BE2C (cell line): ENCODE data around the gene ZCCHC14.

ENCODE experiments used
- DNase-seq: peaks from one replicate; pipeline ENCODE4 v3.0.0-alpha.2; 2020
- H3K27me3 ChIP-seq: fragments of 250-450 bp; sonication (Bioruptor Pico); 2 replicates; pipeline ENCODE4 v1.5.1; 2020; ENCODE audit warnings: mild to moderate bottlenecking
- H3K36me3 ChIP-seq: fragments of 250-450 bp; sonication (Bioruptor Pico); 2 replicates; pipeline ENCODE4 v1.5.1; 2020; ENCODE audit warnings: mild to moderate bottlenecking
- H3K4me1 ChIP-seq: fragments of 250-450 bp; sonication (Bioruptor Pico); 2 replicates; pipeline ENCODE4 v1.5.1; 2020
- H3K4me3 ChIP-seq: 2 replicates; pipeline ENCODE4 v1.5.1; 2011; ENCODE audit warnings: low read depth, low read length
- H3K9me3 ChIP-seq: fragments of 250-450 bp; sonication (Bioruptor Pico); 2 replicates; pipeline ENCODE4 v1.5.1; 2020
- TF ChIP-seq, protein P1 (sequence below): IDR thresholded peaks from 2 replicates; pipeline ENCODE4 v1.5.1; 2012; ENCODE audit warnings: mild to moderate bottlenecking, low read depth, low read length

The ZCCHC14 gene

DNA sequence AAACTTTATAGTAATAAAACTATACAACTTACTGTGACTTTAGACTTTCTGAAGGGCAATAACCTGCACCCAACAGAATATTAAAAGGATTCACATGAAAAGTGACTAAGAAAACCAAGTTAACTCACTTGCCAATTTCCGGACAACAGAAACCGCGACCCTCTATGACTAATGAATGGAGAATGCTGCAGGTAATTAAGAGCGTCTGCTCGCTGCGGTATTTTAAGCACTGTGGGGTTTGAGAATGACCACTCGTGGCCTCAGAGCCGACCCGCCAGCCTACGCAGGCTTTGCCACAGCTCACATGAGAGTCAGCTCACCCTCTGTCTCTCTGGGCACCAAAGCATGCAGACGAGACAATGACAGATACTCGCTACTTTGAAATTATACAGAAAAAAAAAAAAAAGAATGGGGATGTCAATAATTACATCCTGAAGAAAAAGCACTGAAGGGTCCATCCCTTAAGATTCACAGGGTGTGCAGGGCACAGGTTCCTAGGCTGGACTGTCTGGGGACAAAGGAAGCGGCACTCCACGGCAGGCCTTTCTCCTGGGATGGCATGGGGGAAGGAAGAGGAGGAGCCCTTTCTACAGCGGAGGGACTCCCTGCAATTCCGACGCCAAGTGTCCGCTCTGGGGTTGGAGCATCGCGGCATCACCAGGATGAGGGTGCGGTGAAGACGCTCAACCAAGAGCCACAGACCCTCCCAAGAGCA lies 35.0 kb downstream of the ZCCHC14 start:
- H3K9me3 ChIP-seq, result no peaks in the 10 kb centered on the region
- H3K36me3 ChIP-seq, result peaks cover 53% of the 10 kb centered on the region
- DNase-seq, result no peak
- TF ChIP-seq, protein P1, sequence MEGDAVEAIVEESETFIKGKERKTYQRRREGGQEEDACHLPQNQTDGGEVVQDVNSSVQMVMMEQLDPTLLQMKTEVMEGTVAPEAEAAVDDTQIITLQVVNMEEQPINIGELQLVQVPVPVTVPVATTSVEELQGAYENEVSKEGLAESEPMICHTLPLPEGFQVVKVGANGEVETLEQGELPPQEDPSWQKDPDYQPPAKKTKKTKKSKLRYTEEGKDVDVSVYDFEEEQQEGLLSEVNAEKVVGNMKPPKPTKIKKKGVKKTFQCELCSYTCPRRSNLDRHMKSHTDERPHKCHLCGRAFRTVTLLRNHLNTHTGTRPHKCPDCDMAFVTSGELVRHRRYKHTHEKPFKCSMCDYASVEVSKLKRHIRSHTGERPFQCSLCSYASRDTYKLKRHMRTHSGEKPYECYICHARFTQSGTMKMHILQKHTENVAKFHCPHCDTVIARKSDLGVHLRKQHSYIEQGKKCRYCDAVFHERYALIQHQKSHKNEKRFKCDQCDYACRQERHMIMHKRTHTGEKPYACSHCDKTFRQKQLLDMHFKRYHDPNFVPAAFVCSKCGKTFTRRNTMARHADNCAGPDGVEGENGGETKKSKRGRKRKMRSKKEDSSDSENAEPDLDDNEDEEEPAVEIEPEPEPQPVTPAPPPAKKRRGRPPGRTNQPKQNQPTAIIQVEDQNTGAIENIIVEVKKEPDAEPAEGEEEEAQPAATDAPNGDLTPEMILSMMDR, result no peak
- no peak overlapping the region for H3K4me3 ChIP-seq
- H3K27me3 ChIP-seq, result no peaks in the 10 kb centered on the region
- peaks cover 16% of the 10 kb centered on the region for H3K4me1 ChIP-seq

DNA sequence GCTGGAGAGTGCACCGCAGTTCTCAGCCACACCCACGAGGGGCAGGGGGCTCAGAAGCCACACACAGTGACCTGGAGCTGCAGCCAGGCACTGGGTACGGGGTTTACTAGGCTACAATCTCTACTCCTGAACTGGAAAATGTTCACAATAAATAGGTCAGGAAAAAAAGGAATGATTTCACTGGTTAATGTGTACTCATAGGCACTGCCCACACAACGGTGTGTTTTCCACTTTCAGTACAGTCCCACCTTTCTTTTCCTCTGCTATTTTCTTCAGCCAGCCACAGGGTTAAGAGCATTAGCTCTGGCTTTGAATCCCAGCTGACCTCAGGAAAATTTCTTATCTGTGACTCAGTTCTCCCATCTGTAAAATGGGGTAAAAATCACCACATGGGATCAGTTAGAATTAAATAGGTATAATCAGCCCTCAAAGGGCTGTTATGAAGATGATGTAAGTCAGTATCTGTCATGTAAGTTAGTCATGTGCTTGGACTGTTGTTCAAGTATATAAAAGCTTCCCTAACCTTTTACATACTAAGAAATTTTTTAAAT lies 35.7 kb downstream of the ZCCHC14 start:
- Histone ChIP-seq H3K27me3 (no peaks in the 10 kb centered on the region), H3K36me3 (peaks cover 59% of the 10 kb centered on the region), H3K9me3 (no peaks in the 10 kb centered on the region), H3K4me3 (no peak overlapping the region), H3K4me1 (peaks cover 16% of the 10 kb centered on the region)
- no peak for DNase-seq
- TF ChIP-seq, protein P1, result no peak

DNA sequence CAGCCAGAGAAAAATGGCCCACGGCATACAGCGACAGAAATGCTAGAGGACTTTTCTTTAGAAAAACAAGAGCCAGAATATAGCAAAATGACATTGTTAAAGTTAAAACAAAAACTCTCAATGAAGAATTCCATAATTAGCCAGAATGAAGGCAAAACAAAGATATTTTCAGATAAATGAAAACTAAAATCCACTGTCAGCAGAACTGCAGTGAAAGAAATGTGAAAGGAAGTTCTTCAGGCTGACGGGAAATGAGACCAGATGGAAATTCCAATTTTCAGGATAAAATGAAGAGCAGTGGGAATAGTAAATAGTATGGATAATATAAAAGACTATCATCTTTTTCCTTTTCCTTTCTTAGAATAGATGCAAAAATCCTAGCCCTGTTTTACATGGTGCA lies 38.4 kb downstream of the ZCCHC14 start:
- Histone ChIP-seq H3K4me1 (peaks cover 12% of the 10 kb centered on the region), H3K27me3 (no peaks in the 10 kb centered on the region), H3K4me3 (no peak overlapping the region), H3K9me3 (no peaks in the 10 kb centered on the region), H3K36me3 (peaks cover 62% of the 10 kb centered on the region)
- TF ChIP-seq, protein P1, result no peak
- no peak for DNase-seq

DNA sequence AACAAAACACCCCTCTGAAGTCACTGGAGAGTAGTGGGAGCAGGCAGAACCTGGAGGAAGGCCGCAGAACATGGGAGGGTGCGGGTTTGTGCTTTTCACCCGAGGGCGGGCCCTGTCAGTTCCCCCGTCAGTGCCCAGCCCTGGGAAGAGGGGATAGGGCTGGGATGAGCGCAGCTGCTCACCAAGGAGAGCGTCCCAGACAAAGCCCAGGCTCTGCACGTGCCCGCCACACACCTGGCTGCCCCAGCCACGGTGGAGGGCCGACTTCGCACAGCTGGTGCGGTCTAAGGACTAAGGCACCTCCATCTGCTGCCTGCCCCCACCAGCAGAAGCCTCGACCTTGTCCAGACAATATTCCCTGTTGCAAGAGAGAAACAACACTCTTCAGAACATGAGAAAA lies 39.5 kb downstream of the ZCCHC14 start:
- no peaks in the 10 kb centered on the region for H3K9me3 ChIP-seq
- H3K27me3 ChIP-seq, result no peaks in the 10 kb centered on the region
- no peak overlapping the region for H3K4me3 ChIP-seq
- peaks cover 4% of the 10 kb centered on the region for H3K4me1 ChIP-seq
- peaks cover 61% of the 10 kb centered on the region for H3K36me3 ChIP-seq
- DNase-seq, result no peak
- TF ChIP-seq, protein P1, result no peak

DNA sequence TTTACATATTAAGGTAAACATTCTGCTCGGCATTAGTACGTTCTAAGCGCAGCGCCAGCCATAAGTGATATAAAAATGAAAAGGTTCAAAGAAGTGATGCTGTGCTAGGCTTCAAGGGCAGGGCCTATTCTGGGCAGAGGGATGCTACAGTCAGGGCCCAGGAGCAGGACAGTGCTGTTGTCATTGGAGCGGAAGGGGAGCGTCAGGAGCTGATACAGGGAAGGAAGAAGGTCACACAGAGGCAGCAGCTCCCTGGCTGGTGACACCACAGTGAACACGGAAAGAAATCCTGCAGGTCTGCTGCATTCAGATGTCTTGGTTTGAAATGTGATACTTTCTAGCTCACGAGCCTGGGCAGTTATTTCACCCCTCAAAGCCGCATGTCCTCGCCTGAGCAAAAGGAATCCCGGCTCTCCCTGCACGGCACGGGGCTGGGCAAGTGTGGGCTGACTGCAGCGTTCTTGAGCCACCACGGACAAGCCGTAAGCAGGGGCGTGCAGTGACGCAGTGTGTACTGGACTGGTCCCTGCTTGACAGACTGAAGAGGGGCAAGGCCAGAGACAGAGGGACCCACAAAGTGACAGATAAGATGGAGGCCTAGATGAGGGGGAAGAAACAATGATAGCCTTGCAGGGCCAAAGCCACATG lies 41.1 kb downstream of the ZCCHC14 start:
- Histone ChIP-seq H3K4me3 (no peak overlapping the region), H3K27me3 (no peaks in the 10 kb centered on the region), H3K36me3 (peaks cover 56% of the 10 kb centered on the region), H3K9me3 (no peaks in the 10 kb centered on the region), H3K4me1 (no peaks in the 10 kb centered on the region)
- TF ChIP-seq, protein P1, result no peak
- DNase-seq, result no peak

DNA sequence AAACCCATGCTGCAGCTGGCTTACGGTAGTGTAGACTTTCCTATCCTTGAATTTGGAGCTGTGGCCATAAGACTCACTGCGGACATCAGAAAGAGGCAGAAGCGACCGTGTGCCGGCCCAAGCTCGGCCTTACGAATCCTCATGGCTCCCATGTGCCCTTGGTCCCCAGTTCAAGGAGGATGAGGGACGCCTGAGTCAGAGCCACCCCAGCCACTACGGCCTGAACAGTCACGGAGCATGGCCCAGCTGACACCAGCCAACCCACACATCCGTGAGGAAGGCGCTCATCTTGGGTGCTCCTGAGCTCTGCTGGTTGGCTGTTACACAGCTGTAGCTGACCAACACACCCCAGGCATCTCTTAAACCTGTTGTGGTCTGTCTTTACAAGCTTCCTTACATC lies 44.0 kb downstream of the ZCCHC14 start:
- DNase-seq, result no peak
- H3K27me3 ChIP-seq, result no peaks in the 10 kb centered on the region
- TF ChIP-seq, protein P1, result no peak
- no peaks in the 10 kb centered on the region for H3K4me1 ChIP-seq
- H3K9me3 ChIP-seq, result no peaks in the 10 kb centered on the region
- H3K36me3 ChIP-seq, result peaks cover 62% of the 10 kb centered on the region
- no peak overlapping the region for H3K4me3 ChIP-seq
